RCC 7860 (cell line): ENCODE measurements around the gene AGTPBP1.
"Not testable (repeated sequence)": the region's sequence is repeated elsewhere in the genome, so short reads cannot be mapped to it uniquely, and the experiment has no call there.

Source experiments
- DNase-seq: peaks from one replicate; pipeline ENCODE4 v3.0.0-alpha.2; 2015; ENCODE audit warnings: low spot score
- FAIRE-seq: peaks from 2 replicates; lab custom pipeline; 2012; peaks lifted over from hg19 to GRCh38; lab: Jason Lieb, UNC

Gene AGTPBP1

DNA sequence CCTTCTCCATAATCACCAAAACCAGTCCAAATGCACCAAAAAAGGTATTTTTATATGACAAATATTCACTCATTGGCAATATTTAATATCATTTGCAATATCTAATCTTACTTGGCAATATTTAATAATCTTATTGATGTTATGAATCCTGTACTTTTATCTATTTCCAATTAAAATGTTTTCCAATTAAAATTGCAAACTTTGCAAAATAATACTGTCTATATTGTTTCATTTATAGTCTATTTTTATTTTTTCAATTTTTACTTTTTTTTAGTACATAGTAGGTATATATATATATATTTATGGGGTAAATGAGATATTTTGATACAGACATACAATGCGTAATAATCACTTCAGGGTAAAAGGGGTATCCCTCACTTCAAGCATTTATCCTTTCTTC lies 109.9 kb downstream of the AGTPBP1 start:
- DNase-seq (no peak), FAIRE-seq (peak; percentile 60)

DNA sequence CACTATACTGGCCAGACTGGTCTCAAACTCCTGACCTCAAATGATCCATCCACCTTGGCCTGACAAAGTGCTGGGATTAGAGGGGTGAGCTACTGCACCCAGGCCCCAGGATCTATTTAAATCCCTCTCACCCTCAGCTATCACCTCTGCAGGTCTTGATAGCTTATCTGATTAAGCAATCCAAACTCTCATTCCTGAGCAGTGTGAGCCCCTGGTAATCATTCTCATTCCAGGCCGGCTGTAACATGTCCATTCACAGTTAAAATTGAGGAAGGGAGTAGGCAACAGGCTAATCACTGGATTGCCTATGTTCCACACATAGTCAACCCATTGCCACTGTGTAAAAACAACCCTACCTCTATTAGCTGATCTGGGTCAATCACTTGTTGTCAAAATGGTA lies 111.1 kb downstream of the AGTPBP1 start:
- DNase-seq (no peak), FAIRE-seq (no peak)

DNA sequence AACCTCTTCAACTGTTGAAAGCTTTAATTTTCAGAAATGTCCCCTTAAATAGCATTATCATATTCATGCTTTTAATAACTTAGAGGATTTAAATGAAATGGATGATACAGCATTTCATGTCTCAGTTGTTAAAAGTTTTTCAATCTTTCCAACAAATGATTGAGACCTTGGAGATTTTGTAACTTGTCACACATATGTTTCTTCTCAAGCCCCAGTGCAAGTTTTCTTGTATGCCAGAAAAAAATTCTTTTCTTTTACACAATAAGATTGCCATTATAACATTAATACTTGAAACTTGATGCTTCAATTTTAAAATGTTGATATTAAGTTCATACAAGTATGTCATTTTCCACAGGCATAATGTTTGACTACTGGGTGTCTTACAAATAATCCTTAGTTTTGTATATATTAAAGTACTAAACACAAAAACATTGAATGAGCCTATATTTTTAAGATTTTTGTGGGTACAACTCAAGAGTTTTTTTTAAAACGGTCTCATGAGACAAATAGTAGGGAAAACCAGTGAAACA lies 124.5 kb downstream of the AGTPBP1 start:
- FAIRE-seq (no peak), DNase-seq (no peak)

DNA sequence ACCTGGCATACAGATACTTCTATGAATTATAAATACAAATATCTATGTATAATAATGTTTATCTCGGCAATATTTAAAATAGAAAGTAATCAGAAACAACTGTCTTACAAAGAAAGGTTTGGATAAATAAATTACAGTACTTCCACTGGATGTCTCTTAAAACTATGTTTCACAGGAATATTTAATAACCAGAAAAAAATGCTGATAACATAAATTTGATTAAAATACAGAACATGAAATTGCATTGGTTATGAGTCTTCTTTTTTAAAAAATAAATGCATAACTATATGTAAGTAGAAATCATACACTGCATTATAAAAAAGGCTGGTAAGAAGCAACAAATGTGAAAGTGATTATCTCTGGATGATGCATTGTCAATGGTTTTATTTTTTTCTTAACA lies 126.0 kb downstream of the AGTPBP1 start:
- FAIRE-seq (peak; percentile 45), DNase-seq (no peak)

DNA sequence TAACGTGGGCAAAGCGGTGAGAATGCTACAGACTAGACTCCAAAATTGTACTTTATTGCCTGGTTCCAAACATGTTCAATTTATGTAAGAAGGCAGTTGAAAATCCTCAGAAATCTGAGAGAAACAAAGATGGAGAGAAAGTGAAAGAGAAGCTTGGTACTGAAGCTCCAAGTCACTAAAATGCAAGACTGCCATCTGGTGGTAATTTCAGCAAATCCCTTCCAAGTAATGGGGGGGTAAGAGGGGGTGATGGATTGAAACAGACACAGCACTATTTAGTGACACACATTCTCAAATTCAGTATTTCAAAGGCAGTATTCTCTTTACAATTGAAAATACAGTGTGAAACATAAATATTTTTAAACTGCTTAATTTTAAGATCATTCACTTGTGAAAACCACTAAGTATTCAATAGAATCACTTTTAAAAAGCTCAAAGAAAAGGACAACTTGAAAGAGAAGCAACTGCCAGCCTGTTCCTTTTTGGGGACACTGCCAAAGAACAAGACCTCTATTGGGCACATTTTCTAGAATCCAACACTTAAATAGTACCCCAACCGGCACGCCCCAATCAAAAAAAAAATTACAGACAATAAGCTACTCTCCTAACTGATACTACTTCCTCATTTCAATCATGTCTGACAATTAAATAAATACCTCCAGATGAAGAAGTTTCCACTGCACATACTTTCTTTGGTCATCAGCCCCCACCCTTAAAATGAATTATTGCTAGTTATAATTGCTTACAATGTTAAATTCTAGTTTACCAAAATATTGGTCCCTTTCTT lies 131.5 kb downstream of the AGTPBP1 start:
- peak; percentile 46 for DNase-seq
- peak; percentile 82 for FAIRE-seq

DNA sequence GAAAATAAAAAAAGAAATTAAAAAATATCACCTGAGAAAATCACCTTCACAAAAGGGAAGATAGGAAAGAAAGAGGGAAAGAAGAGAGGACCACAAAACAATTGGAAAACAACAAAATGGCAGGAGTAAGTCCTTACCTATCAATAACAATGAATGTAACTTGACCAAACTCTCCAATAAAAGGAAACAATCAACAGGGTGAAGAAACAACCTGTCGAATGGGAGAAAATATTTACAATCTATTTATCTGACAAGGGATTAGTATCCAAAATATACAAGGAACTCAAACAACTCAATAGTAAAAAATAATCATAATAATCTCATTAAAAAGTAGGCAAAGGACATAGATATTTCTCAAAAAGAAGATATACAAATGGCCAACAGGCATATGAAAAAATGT lies 135.8 kb downstream of the AGTPBP1 start:
- no peak for FAIRE-seq

DNA sequence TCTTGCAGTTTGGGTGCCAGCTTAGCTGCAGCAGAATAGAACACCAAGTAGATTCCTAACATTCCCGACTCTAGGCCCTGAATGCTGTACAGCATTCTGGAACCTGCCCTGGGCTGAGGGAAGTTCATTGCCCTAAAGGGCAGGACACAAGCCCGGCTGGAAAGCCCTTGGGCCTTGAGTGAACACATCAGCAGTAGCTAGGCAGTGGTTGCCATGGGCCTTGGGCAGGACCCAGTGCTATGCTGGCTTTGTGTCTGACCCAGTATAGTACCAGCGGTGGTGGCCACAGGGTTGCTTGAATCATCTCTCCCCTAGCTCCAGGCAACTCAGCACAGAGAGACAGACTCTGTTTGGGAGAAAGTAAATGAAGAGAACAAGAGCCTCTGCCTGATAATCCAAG lies 137.8 kb downstream of the AGTPBP1 start:
- no peak for FAIRE-seq

More for the DNA sequence above, 135.8 kb downstream of the AGTPBP1 start:
- DNase-seq: no peak

DNA sequence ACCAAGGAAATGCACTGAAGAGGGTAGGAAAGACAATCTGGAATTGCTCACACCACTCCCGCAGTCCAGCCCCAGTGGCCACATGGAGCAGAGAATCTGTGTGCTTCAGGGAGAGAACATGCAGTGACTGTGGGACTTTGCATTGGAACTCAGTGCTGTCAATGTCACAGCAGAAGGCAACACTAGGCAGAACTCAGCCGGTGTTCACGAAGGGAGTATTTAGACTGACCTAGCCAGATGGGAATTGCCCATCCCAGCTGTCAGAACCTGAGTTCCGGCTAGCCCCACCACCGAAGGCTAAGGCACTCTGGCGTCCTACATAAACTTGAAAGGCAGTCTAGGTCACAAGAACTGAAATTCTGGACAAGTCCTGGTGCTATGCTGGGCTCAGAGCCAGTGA lies 139.0 kb downstream of the AGTPBP1 start:
- FAIRE-seq: no peak
- no peak for DNase-seq

More for the DNA sequence above, 137.8 kb downstream of the AGTPBP1 start:
- no peak for DNase-seq

DNA sequence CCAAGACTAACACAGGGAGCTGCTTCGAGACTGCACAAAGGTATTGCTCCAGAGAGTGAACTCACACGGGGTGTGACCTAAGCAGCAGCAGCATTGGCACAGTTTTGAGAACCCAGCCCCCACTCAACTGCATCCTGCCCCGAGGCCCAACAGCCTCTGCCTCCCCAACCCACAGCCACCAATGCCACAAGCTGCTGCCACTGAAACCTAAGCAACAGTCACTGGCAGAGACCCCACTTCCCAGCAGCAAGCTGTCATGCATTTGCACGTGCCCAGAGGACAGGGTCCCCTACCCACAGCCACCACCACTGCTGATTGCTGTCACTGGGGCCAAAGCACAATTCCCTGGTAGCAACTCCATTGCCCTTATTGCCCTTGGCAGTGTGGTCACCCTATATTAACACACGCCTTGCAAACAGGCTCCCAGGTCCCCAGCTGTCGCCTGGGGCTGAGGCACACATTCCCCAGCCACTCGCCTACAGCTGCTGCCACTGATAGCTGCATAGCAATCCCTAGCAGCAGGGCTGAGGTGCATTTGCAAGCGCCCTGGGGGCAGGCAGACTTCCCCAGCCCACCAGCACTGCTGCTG lies 141.0 kb downstream of the AGTPBP1 start:
- no peak for FAIRE-seq
- no peak for DNase-seq

DNA sequence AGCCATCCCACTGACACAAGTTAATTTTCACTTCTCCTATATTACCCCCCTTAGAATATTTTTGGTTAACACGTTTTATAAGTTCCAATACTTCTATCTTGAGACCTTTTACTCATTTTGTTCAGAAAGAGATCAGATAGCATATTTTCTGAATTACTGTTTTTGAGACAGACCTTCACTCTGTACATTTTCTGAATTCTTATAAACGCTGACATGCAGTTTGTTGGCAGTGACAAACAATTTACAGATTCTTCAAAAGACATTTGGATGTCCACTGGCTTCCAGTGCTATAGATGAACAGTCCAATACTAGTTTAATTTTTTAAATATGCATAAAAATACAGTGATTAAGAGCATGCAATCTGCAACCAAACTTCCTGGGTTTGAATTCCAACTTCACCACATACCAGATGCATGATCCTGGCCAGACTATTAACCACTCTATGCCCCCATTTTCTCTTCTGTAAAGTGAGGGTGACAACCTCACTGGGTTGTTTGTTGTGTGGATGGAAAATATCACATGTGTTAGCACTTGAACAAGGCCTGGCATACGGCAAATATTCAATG lies 142.1 kb downstream of the AGTPBP1 start:
- FAIRE-seq (no peak), DNase-seq (no peak)

DNA sequence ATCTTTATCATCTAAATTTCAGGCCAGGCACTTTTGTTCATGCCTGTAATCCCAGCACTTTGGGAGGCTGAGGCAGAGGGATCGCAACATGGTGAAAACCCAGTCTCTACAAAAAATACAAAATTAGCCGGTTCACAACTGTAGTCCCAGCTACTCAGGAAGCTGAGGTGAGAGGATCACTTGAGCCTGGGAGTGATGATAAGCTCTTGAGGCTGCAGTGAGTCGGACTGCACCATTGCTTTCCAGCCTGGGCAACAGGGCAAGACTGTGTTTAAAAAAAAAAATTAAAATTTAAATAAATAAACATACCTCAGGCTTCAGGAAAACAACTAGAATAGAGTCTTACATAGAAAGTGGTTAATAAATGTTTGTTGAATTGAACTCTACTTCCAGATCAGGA lies 147.4 kb downstream of the AGTPBP1 start:
- no peak for FAIRE-seq
- DNase-seq: no peak

DNA sequence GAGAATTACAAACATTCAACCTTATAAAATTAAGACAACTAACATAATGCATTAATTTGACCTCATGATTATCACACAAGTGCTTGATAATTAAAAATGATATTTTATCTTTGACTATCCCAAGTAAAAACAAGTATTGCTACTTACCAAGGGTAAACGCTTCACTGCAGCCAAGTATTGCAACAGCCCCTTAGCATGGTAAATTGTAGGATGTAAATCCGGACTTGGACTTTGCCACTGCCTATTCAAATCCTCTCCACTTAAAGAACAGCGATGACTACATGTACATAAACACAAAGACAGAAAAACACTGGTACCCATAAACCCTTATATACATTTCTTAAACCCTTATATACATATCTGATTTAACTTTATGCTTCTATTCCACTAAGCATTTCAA lies 155.1 kb downstream of the AGTPBP1 start:
- FAIRE-seq: no peak
- no peak for DNase-seq

DNA sequence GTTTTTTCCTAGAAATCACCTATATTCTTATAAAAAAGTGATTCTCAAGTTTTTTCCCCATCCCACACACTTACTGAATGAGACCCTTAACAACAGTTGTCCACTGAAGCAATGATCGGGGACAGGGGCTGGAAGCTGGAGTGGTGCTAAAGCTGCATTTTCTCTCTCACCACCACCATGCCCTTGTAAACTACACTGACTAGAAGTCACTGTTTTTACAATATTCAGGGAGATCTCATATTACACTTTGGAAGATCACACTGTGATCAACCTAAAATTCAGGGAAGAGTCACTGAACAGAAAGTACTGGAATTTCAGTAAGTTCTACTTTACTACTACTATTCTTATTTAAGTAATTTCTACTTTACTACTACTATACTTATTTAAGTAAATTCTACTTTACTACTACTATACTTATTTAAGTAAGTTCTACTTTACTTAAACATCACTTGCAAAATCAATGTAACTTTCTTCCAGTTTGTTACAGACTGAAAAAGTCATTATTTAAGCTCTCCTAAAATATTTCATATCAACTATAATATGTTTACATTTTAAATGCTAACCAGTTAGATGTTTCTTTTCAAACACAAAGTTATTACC lies 164.3 kb downstream of the AGTPBP1 start:
- FAIRE-seq: peak; percentile 42
- DNase-seq: no peak

DNA sequence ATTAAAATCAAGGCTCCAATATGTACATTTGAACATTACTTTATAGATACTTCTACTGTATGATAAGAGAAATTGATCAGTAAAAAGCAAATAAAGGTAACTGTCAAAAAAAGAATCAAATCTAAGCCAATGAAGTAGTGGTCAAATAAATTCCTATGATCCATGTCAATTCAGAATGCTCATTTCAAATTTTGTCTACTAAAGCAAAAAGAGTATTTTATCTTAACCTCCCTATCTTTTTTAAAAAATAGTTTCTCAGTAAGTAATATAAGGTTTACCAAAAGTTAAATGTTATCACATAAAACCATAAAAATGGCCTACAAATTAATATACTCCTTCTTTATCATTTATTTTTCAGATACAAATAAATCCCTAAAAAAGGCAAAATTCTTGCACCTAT lies 165.9 kb downstream of the AGTPBP1 start:
- FAIRE-seq: peak; percentile 7
- DNase-seq: no peak

DNA sequence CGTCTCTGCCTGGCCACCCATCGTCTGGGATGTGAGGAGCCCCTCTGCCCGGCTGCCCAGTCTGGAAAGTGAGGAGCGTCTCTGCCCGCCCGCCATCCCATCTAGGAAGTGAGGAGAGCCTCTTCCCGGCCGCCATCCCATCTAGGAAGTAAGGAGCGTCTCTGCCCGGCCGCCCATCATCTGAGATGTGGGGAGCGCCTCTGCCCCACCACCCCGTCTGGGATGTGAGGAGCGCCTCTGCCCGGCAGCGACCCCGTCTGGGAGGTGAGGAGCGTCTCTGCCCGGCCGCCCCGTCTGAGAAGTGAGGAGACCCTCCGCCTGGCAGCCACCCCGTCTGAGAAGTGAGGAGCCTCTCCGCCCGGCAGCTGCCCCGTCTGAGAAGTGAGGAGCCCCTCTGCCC lies 168.2 kb downstream of the AGTPBP1 start:
- not testable (repeated sequence) for FAIRE-seq

DNA sequence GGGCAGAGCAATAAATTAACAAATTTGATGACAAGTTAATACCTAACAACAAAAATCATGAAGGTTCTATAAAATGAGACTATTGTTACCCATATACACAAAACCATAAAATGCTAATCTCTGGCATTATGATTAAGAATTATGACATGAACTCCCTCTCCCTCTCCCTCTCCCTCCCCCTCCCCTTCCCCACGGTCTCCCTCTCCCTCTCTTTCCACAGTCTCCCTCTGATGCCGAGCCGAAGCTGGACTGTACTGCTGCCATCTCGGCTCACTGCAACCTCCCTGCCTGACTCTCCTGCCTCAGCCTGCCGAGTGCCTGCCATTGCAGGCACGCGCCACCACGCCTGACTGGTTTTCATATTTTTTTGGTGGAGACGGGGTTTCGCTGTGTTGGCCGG lies 168.8 kb downstream of the AGTPBP1 start:
- DNase-seq, FAIRE-seq: not testable (repeated sequence)

More for the DNA sequence above, 168.2 kb downstream of the AGTPBP1 start:
- DNase-seq: not testable (repeated sequence)

DNA sequence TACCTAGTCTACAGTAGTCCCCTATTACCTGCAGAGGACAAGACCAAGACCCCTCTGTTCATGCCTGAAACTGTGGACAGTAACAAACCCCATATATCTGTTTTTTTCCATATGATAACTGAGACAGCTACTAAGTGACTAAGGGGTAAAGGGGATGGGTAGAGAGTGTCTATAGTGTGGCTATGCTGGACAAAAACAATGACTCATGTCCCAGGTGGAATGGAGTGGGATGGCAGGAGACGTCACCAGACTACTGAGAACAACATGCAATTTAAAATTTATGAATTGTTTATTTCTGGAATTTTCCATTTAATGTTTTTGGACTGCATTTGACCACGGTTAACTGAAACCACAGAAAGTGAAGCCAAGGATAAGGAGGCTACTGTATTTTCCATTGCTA lies 171.8 kb downstream of the AGTPBP1 start:
- DNase-seq (no peak), FAIRE-seq (no peak)

DNA sequence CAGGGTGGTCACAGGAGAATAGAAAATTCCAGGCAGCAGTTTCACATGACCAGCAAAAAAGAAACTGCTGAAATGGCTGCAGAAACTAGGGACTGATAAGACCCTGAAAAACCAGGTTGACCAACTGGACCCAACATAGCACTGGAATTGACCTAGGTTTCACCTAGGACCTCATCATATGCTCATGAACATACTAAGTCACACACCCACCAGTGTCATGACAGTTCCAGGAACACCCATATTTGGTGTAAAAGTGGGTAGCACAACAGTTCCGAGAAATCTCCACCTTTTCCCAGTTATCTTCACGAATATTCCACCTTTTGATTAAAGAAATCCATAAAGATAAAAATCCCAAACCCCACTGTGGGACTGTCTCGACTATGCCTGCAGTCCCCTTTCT lies 182.2 kb downstream of the AGTPBP1 start:
- no peak for FAIRE-seq
- no peak for DNase-seq

DNA sequence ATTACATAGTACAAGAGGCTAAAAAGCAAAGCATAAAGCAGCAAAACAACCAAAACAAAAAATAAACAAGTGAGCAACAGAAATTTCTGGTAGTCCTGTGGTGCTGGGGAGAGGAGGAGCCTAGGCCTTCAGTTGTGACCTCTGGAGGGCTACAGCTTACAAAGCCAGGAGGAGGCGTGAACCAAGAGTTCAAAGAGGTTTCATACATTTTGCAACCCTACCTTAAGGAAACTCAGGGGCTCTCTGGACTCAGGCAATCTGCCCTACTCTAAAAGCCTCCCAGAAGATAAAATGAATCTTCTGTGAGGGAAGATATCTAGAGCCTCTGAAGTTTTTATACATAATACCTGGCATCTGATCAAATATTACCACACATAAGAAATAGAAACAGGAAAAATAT lies 187.4 kb downstream of the AGTPBP1 start:
- FAIRE-seq (no peak), DNase-seq (no peak)

DNA sequence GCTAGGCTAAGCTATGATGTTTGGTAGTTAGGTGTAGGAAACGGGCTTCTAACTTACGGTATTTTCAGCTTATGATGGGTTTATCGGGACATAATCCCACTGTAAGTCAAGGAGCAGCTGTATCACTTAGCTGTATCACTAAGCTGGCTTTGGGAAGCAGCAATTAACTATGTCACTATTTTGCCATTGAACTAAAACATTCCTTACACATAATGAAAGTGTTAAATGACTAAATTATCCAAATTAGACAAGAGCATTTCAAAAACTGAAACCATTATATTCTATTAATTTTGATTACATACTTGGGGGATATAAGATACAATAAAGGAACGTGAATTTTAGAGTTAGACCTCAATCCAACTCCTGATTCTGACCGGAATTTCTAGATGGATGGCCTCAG lies 188.3 kb downstream of the AGTPBP1 start:
- DNase-seq (no peak), FAIRE-seq (no peak)

DNA sequence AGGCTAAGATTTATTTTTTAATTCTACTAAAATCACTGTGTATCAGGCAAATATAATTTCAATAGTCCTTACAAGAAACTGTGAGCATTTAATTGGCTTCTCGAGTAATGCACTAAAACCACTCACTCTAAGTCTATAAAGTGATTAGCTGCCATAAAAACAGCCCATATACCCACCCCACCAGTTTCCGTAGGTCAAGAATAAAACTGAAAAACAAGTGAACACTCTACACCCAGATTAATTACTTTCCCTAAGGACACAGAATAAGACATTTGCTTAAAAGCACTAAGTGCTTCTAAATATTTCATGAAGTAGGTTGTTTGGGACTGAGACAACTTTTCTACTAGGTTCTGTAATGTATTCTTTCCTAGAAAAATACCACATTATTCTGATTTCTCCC lies 194.2 kb downstream of the AGTPBP1 start:
- DNase-seq (no peak), FAIRE-seq (no peak)

DNA sequence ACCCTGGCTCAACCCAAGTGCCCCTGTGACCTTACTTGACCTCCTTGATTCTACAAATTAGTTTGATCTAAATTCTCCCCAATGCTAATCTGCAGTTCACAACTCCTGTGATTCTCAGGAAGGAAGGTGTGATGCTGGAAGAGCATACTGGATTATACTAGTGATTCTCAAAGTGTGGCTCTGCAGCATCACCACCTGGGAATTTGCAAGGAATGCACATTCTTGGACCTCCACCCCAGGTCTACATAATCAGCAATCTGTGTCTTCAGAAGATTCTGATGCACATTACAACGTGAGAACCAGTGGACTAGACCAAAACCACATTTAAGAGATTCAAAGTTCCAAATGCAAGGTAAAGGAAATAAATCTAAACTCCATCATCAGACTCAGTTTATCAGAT lies 198.6 kb downstream of the AGTPBP1 start:
- FAIRE-seq: no peak
- DNase-seq: no peak
